ENCODE results near the gene IFITM1.

DNA sequence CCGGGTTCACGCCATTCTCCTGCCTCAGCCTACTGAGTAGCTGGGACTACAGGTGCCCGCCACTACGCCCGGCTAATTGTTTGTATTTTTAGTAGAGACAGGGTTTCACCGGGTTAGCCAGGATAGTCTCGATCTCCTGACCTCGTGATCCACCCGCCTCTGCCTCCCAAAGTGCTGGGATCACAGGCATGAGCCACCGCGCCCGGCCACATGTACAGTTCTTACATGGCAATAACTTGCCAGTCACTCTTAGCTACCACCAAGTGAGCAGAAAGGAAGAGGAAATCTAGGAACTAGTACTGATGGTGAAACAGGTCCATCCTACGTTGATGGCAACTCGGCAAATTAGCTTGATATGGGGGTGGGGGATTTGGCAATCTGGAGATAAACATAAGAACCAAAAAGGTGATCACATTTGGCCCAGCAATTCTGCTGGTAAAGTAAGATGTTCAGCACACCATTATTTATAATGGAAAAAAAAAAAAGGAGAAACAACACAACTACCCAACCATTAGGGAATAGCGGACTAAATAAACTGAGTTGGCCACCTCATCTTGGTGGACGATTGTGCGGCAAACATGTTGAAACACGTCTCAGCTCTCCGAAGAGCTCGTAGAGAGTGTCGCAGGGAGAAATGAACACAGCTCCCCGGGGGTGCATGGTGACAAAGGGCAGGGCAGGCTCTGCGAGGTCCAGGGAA, 30.3 kb upstream of the IFITM1 start:
- TF ChIP-seq ZNF274 (IDR thresholded peaks at IDR 0.05; ENCODE audit: low read depth, low read length) (no peak), SUZ12 (IDR thresholded peaks at IDR 0.05; ENCODE audit: extremely low read depth, insufficient read depth, insufficient read length) (no peak)
